Keratinocyte (primary cell): ENCODE measurements around the gene MAN1C1. TPM values are rescaled to one million over a fixed set of nuclear protein-coding genes. Genes with fewer than 3 reads are reported as not detected.

ENCODE experiments used
- DNase-seq: peaks from one replicate; pipeline ENCODE4 v3.0.0-alpha.2; 2011; ENCODE audit warnings: low read depth, missing footprints, low spot score
- FAIRE-seq: peaks from 2 replicates; lab custom pipeline; 2011; peaks lifted over from hg19 to GRCh38; lab: Jason Lieb, UNC
- H2AFZ ChIP-seq: 2 replicates; pipeline ENCODE4 v1.6.0; 2012; ENCODE audit warnings: low read length, control low read depth, inconsistent platforms; ENCODE audit not compliant: control insufficient read depth
- H3K27ac ChIP-seq: 2 replicates; pipeline ENCODE4 v1.5.1; 2011; ENCODE audit warnings: low read length; ENCODE audit not compliant: control insufficient read depth, insufficient read depth
- H3K27me3 ChIP-seq: 3 replicates; pipeline ENCODE4 v1.6.0; 2011; ENCODE audit warnings: low read length; ENCODE audit not compliant: control insufficient read depth, insufficient read depth; ENCODE audit errors: extremely low read depth
- H3K36me3 ChIP-seq, 2 experiments: 2 replicates in 1 of 2; 3 replicates in 1 of 2; pipeline ENCODE4 v1.5.1; 2011; ENCODE audit warnings: low read length in 2 of 2, mild to moderate bottlenecking in 1 of 2; ENCODE audit not compliant: control insufficient read depth in 2 of 2, insufficient read depth in 2 of 2; ENCODE audit errors: extremely low read depth in 1 of 2
- H3K4me1 ChIP-seq: 3 replicates; pipeline ENCODE4 v1.5.1; 2011; ENCODE audit warnings: low read length; ENCODE audit not compliant: control insufficient read depth, insufficient read depth; ENCODE audit errors: extremely low read depth
- H3K4me2 ChIP-seq: 3 replicates; pipeline ENCODE4 v1.6.0; 2011; ENCODE audit warnings: low read depth, low read length; ENCODE audit not compliant: control insufficient read depth, insufficient read depth; ENCODE audit errors: extremely low read depth
- H3K4me3 ChIP-seq, 3 experiments: fragments of 200-600 bp in 1 of 3; sonication (generic) in 1 of 3; 2 replicates in 2 of 3; 3 replicates in 1 of 3; pipeline ENCODE4 v1.5.1; 2011 to 2016; ENCODE audit warnings: low read length in 3 of 3, mild to moderate bottlenecking in 3 of 3, control low read depth in 2 of 3, inconsistent platforms in 1 of 3, low read depth in 1 of 3, mixed read lengths in 1 of 3, mixed run types in 1 of 3, moderate library complexity in 1 of 3; ENCODE audit not compliant: control insufficient read depth in 2 of 3, insufficient read depth in 2 of 3; ENCODE audit errors: extremely low read depth in 1 of 3
- H3K79me2 ChIP-seq: 2 replicates; pipeline ENCODE4 v1.6.0; 2012; ENCODE audit warnings: low read length; ENCODE audit not compliant: control insufficient read depth, insufficient read depth
- H3K9ac ChIP-seq: 3 replicates; pipeline ENCODE4 v1.6.0; 2011; ENCODE audit warnings: low read length; ENCODE audit not compliant: control insufficient read depth, insufficient read depth; ENCODE audit errors: extremely low read depth
- H3K9me1 ChIP-seq: 3 replicates; pipeline ENCODE4 v1.6.0; 2011; ENCODE audit warnings: low read length; ENCODE audit not compliant: control insufficient read depth, insufficient read depth; ENCODE audit errors: extremely low read depth
- H3K9me3 ChIP-seq: 2 replicates; pipeline ENCODE4 v1.5.1; 2012; ENCODE audit warnings: low read depth, low read length; ENCODE audit not compliant: control insufficient read depth
- H4K20me1 ChIP-seq: 3 replicates; pipeline ENCODE4 v1.6.0; 2011; ENCODE audit warnings: low read length; ENCODE audit not compliant: control insufficient read depth, insufficient read depth; ENCODE audit errors: extremely low read depth
- EZH2 ChIP-seq: IDR thresholded peaks from one replicate; pipeline ENCODE4 v1.6.1; 2012; ENCODE audit warnings: inconsistent platforms, mild to moderate bottlenecking, low read length, moderate library complexity
- dilution Hi-C: fragments of 300-500 bp; cut with MboI; formaldehyde crosslinking; loops from one replicate; pipeline ENCODE4 v1.7.0; 2020; ENCODE audit warnings: low sequenced_read_pairs; ENCODE audit not compliant: extremely low pct_ligation_motif_present
- polyA plus RNA-seq, 5 experiments: library from polyadenylated mRNA; depleted of rRNA in 3 of 5; stranded (reverse) in 3 of 5; stranded (forward) in 1 of 5; unstranded in 1 of 5; fragments of >200 nt; gene quantifications; 1 replicate in 1 of 5; 2 replicates in 3 of 5; 3 replicates in 1 of 5; pipeline versions ENCODE4 v1.2.1 to v1.2.3, GENCODE V29; 2011 to 2012; ENCODE audit warnings: missing spikeins in 2 of 5, low read depth in 1 of 5, low replicate concordance in 1 of 5
- TF ChIP-seq, protein P1 (sequence below), 3 experiments: IDR thresholded peaks in 1 of 3; conservative IDR thresholded peaks in 1 of 3; optimal IDR thresholded peaks in 1 of 3; 2 replicates in 2 of 3; 3 replicates in 1 of 3; pipeline versions ENCODE3 to v1.5.1; 2011; ENCODE audit warnings: low read length in 3 of 3, mild to moderate bottlenecking in 3 of 3, moderate library complexity in 2 of 3, control low read depth in 1 of 3, inconsistent platforms in 1 of 3; ENCODE audit not compliant: insufficient read depth in 2 of 3; ENCODE audit errors: extremely low read depth in 1 of 3

MAN1C1 gene
- polyA plus RNA-seq, 1 donor (not counting 4 experiments of a cell fraction or from before 2014, with no cell fraction given), result 0.07 TPM

DNA sequence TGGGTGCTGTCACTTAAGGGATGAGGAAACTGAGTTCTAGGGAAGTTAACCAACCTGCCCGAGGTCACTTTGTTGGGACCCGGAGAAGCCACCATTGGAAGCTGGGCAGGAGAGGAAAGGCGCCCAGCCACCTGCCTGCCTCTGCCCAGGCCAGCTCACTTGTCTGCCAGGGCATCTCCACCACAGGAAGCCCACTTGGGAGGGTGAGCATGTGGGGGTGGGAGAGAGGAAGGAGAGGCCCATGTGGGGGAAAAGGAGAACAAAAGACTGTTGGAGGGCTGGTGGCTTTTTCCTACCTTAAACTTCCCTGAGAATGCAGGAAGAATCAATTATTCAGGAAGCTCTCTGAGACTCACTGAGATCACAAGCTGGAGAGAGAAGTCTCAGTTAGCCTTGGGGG, 139.6 kb downstream of the MAN1C1 start:
- DNase-seq (no peak), FAIRE-seq (no peak)
- H3K9ac ChIP-seq, result no peak overlapping the region
- no peaks in the 10 kb centered on the region for H3K79me2 ChIP-seq
- H3K36me3 ChIP-seq, result no peaks in the 10 kb centered on the region
- no peaks in the 10 kb centered on the region for H3K9me3 ChIP-seq
- no peaks in the 10 kb centered on the region for H4K20me1 ChIP-seq
- no peaks in the 10 kb centered on the region for H3K9me1 ChIP-seq
- dilution Hi-C loops, result no loop called here
- no peak overlapping the region for H2AFZ ChIP-seq
- H3K27ac ChIP-seq, result no peak overlapping the region
- H3K4me2 ChIP-seq, result no peak overlapping the region
- H3K27me3 ChIP-seq, result peaks cover 33% of the 10 kb centered on the region
- H3K4me3 ChIP-seq, result no peak overlapping the region
- peaks cover 6% of the 10 kb centered on the region for H3K4me1 ChIP-seq
- TF ChIP-seq, protein P1, sequence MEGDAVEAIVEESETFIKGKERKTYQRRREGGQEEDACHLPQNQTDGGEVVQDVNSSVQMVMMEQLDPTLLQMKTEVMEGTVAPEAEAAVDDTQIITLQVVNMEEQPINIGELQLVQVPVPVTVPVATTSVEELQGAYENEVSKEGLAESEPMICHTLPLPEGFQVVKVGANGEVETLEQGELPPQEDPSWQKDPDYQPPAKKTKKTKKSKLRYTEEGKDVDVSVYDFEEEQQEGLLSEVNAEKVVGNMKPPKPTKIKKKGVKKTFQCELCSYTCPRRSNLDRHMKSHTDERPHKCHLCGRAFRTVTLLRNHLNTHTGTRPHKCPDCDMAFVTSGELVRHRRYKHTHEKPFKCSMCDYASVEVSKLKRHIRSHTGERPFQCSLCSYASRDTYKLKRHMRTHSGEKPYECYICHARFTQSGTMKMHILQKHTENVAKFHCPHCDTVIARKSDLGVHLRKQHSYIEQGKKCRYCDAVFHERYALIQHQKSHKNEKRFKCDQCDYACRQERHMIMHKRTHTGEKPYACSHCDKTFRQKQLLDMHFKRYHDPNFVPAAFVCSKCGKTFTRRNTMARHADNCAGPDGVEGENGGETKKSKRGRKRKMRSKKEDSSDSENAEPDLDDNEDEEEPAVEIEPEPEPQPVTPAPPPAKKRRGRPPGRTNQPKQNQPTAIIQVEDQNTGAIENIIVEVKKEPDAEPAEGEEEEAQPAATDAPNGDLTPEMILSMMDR (optimal IDR thresholded peaks at IDR 0.05 in 1 of 3, IDR thresholded peaks at IDR 0.05 in 1 of 3, conservative IDR thresholded peaks at IDR 0.05 in 1 of 3; ENCODE audit: extremely low read depth in 1 of 3, insufficient read depth in 2 of 3, low read length in 3 of 3), result no peak
- TF ChIP-seq EZH2, result no peak

DNA sequence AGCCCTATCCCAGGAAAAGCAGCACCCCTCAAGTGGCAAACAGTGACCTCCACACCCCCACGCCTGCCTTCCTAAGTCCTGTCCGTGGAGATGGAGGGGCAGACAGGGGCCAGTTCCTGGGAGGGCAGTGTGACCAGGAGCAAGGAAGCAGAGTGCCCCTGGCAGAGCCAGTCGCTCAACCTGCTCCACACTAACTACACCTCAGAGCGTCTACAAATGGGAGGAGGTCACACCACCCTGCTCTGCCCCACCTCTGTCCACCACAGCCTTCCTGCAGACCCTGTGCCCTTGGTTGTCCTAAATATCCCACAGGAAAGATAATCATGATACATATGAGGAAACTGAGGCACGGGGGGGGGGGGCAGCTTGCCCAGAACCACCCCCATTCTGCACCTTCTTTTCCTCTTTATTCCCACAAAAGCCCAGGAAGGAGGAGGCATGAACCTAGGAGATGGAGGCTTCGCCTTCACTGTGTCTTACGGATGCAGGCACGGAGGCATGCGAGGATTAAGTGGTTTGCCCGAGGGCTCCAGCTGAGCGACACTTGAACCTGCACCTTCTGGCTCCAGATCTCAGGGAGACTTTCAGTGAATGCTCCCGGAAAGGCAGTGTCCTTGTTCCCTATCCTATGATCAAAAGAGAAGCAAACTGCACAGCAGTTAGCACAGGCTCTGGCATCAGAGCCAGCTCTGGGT, 140.7 kb downstream of the MAN1C1 start:
- TF ChIP-seq EZH2, result peak; percentile 17
- TF ChIP-seq, protein P1 (optimal IDR thresholded peaks at IDR 0.05 in 1 of 3, IDR thresholded peaks at IDR 0.05 in 1 of 3, conservative IDR thresholded peaks at IDR 0.05 in 1 of 3; ENCODE audit: extremely low read depth in 1 of 3, insufficient read depth in 2 of 3, low read length in 3 of 3), result no peak
- H3K4me1 ChIP-seq, result peaks cover 6% of the 10 kb centered on the region
- FAIRE-seq, result no peak

More for the DNA sequence above, 140.7 kb downstream of the MAN1C1 start:
- Histone ChIP-seq H3K9me1 (no peaks in the 10 kb centered on the region), H3K9ac (no peak overlapping the region), H4K20me1 (no peaks in the 10 kb centered on the region), H3K27me3 (peaks cover 33% of the 10 kb centered on the region), H3K4me2 (no peak overlapping the region), H2AFZ (no peak overlapping the region), H3K9me3 (no peaks in the 10 kb centered on the region), H3K79me2 (no peaks in the 10 kb centered on the region), H3K4me3 (no peak overlapping the region), H3K27ac (no peak overlapping the region), H3K36me3 (no peaks in the 10 kb centered on the region)
- dilution Hi-C loops, result no loop called here
- DNase-seq, result no peak
